A549 (cell line): ENCODE measurements around the gene P4HB. TPM values are rescaled to one million over a fixed set of nuclear protein-coding genes. Genes with fewer than 3 reads are reported as not detected.

ENCODE experiments used
- ATAC-seq, 2 experiments: fragments of 200-7000 bp in 1 of 2; fragments of >200 bp in 1 of 2; cut with Nextera tagmentation in 1 of 2; cut with Tn5 transposase in 1 of 2; 3 replicates each; pipeline versions ENCODE4 v1.8.0 to v1.9.1; 2018 to 2020; ENCODE audit warnings: mild to moderate bottlenecking in 1 of 2, moderate library complexity in 1 of 2
- CTCF ChIA-PET: fragments of 300-600 bp; sonication (Branson Sonifier 250); formaldehyde crosslinking; extraction: SDS; loops from one replicate; lab custom pipeline; 2021; ENCODE audit warnings: antibody characterized with exemption, inconsistent platforms; lab: Yijun Ruan, JAX
- POLR2A ChIA-PET: fragments of 350-600 bp; formaldehyde crosslinking; extraction: SDS; loops from one replicate; lab custom pipeline; 2021; ENCODE audit warnings: antibody characterized with exemption, inconsistent platforms; lab: Yijun Ruan, JAX
- DNase-seq, 2 experiments: peaks; one replicate each; pipeline versions ENCODE4 v3.0.0 to v3.0.0-alpha.2; 2011 to 2016; ENCODE audit warnings: low read depth in 1 of 2, low spot score in 1 of 2
- FAIRE-seq: peaks from 2 replicates; lab custom pipeline; 2011; peaks lifted over from hg19 to GRCh38; lab: Jason Lieb, UNC
- H3K27ac ChIP-seq, 2 experiments: fragments of >200 bp; sonication (Bioruptor Twin); formaldehyde crosslinking; 3 replicates each; pipeline ENCODE4 v1.5.1; 2016 to 2017
- H3K4me1 ChIP-seq: fragments of >200 bp; sonication (Bioruptor Twin); formaldehyde crosslinking; 3 replicates; pipeline ENCODE4 v1.6.1; 2016
- H3K4me2 ChIP-seq: fragments of >200 bp; sonication (Bioruptor Twin); formaldehyde crosslinking; 3 replicates; pipeline ENCODE4 v1.6.1; 2016
- H3K4me3 ChIP-seq: fragments of >200 bp; sonication (Bioruptor Twin); formaldehyde crosslinking; 3 replicates; pipeline ENCODE4 v1.5.1; 2016
- H3K9me3 ChIP-seq: fragments of >200 bp; sonication (Bioruptor Twin); formaldehyde crosslinking; 3 replicates; pipeline ENCODE4 v1.6.1; 2016
- BHLHE40 ChIP-seq: IDR thresholded peaks from 2 replicates; pipeline ENCODE4 v1.6.1; 2012; ENCODE audit warnings: low read depth, low read length, inconsistent platforms
- CEBPB ChIP-seq, 2 experiments: fragments of >200 bp in 1 of 2; sonication (Bioruptor Twin) in 1 of 2; formaldehyde crosslinking in 1 of 2; IDR thresholded peaks; 2 replicates each; pipeline ENCODE4 v1.6.1; 2012 to 2016
- E2F6 ChIP-seq: IDR thresholded peaks from 2 replicates; pipeline ENCODE4 v1.6.1; 2012; ENCODE audit warnings: low read depth, borderline replicate concordance
- EHF ChIP-seq: fragments of 250-450 bp; sonication (Bioruptor Pico); IDR thresholded peaks from 2 replicates; pipeline ENCODE4 v1.5.0; 2020; ENCODE audit warnings: mild to moderate bottlenecking
- EHMT2 ChIP-seq: fragments of 200-600 bp; sonication (generic); IDR thresholded peaks from 2 replicates; pipeline ENCODE4 v1.6.1; 2016; ENCODE audit warnings: antibody characterized with exemption, low read depth, mild to moderate bottlenecking, moderate library complexity
- ELK1 ChIP-seq: fragments of 150-350 bp; IDR thresholded peaks from 2 replicates; pipeline ENCODE4 v1.6.1; 2014; ENCODE audit warnings: low read depth, mild to moderate bottlenecking, low read length
- EP300 ChIP-seq, 2 experiments: fragments of >200 bp; sonication (Bioruptor Twin); formaldehyde crosslinking; IDR thresholded peaks; 2 replicates in 1 of 2; 3 replicates in 1 of 2; pipeline ENCODE4 v1.6.1; 2016 to 2017
- HES2 ChIP-seq: fragments of >200 bp; sonication (Bioruptor Twin); formaldehyde crosslinking; IDR thresholded peaks from 2 replicates; pipeline ENCODE4 v1.6.1; 2016
- HMGXB4 ChIP-seq: fragments of 250-450 bp; sonication (Bioruptor Pico); IDR thresholded peaks from 2 replicates; pipeline ENCODE4 v1.5.0; 2021; ENCODE audit warnings: mild to moderate bottlenecking, moderate library complexity, borderline replicate concordance
- HOXB13 ChIP-seq: fragments of 250-450 bp; sonication (Bioruptor Pico); IDR thresholded peaks from 2 replicates; pipeline ENCODE4 v1.5.0; 2020; ENCODE audit warnings: low read depth, mild to moderate bottlenecking, moderate library complexity
- KDM1A ChIP-seq: fragments of 200-600 bp; sonication (generic); IDR thresholded peaks from 2 replicates; pipeline ENCODE4 v1.6.1; 2016; ENCODE audit warnings: low read depth, mild to moderate bottlenecking
- MYC ChIP-seq: IDR thresholded peaks from 2 replicates; pipeline ENCODE4 v1.6.1; 2012; ENCODE audit warnings: mild to moderate bottlenecking, inconsistent platforms, low read length, improper control_type of control experiment, borderline replicate concordance
- NFE2L2 ChIP-seq: fragments of 150-350 bp; conservative IDR thresholded peaks from 2 replicates; pipeline ENCODE4 v1.6.1; 2014; ENCODE audit warnings: low read length
- POLR2AphosphoS2 ChIP-seq: conservative IDR thresholded peaks from 2 replicates; pipeline ENCODE4 v1.6.1; 2012; ENCODE audit warnings: low read length, improper control_type of control experiment, inconsistent platforms
- RAD21 ChIP-seq, 2 experiments: fragments of >200 bp in 1 of 2; sonication (Bioruptor Twin) in 1 of 2; formaldehyde crosslinking in 1 of 2; IDR thresholded peaks in 1 of 2; conservative IDR thresholded peaks in 1 of 2; 2 replicates in 1 of 2; 3 replicates in 1 of 2; pipeline ENCODE4 v1.6.1; 2012 to 2018; ENCODE audit warnings: inconsistent platforms in 1 of 2
- REST ChIP-seq: fragments of 200-600 bp; sonication (generic); IDR thresholded peaks from 2 replicates; pipeline ENCODE4 v1.6.1; 2016; ENCODE audit warnings: antibody characterized with exemption, mild to moderate bottlenecking, moderate library complexity
- RFX5 ChIP-seq: fragments of 450-650 bp; IDR thresholded peaks from 2 replicates; pipeline ENCODE4 v1.7.1; 2014; ENCODE audit warnings: antibody characterized with exemption, mild to moderate bottlenecking, moderate library complexity
- TFCP2L1 ChIP-seq: fragments of 250-450 bp; sonication (Bioruptor Pico); IDR thresholded peaks from 2 replicates; pipeline ENCODE4 v1.5.0; 2021; ENCODE audit warnings: mild to moderate bottlenecking
- USF2 ChIP-seq: fragments of 450-650 bp; IDR thresholded peaks from 2 replicates; pipeline ENCODE4 v1.6.1; 2014; ENCODE audit warnings: antibody characterized with exemption
- ZC3H11A ChIP-seq: fragments of 450-650 bp; IDR thresholded peaks from 2 replicates; pipeline ENCODE4 v1.6.1; 2014; ENCODE audit warnings: antibody characterized with exemption, mild to moderate bottlenecking
- ZNF302 ChIP-seq: fragments of 250-450 bp; sonication (Bioruptor Pico); IDR thresholded peaks from 2 replicates; pipeline ENCODE4 v1.9.0; 2021; ENCODE audit warnings: inconsistent platforms, mild to moderate bottlenecking, moderate library complexity
- WGBS: methylation state at CpG from one replicate; pipeline ENCODE4 v1.1.6; 2017; ENCODE audit errors: missing lambda C conversion rate; 5-methylcytosine and 5-hydroxymethylcytosine counted together
- polyA plus RNA-seq, 4 experiments: library from polyadenylated mRNA; depleted of rRNA in 3 of 4; stranded (reverse); fragments of >200 nt; fragmentation: RNase III in 1 of 4; extraction: RNeasy Plus Mini Kit Qiagen cat#74134 plus additional on column Dnase treatment in 1 of 4; gene quantifications; 2 replicates in 3 of 4; 3 replicates in 1 of 4; pipeline ENCODE4 v1.2.3, GENCODE V29; 2011 to 2017

Gene P4HB
- polyA plus RNA-seq, 2 of the 4 experiments (the other 2 are of a cell fraction), result 102 to 622 TPM

- TF ChIP-seq E2F6 (no peak), EHF (CRISPR knock-in tag) (no peak)
Measured at GRCh38 chr17:81895400-81895799, 35.1 kb upstream of the P4HB start (continued).

- TF ChIP-seq RAD21 (conservative IDR thresholded peaks at IDR 0.05 in 1 of 2, IDR thresholded peaks at IDR 0.05 in 1 of 2) (no peak), HES2 (no peak), EP300 (IDR thresholded peaks at IDR 0.05) (no peak), EHMT2 (no peak), ELK1 (no peak), NFE2L2 (no peak), ZC3H11A (no peak), HMGXB4 (CRISPR knock-in tag) (no peak), TFCP2L1 (CRISPR knock-in tag) (no peak), BHLHE40 (no peak), POLR2AphosphoS2 (no peak), RFX5 (no peak), CEBPB (IDR thresholded peaks at IDR 0.05) (no peak), HOXB13 (no peak), ZNF302 (CRISPR knock-in tag) (no peak), KDM1A (no peak), USF2 (no peak), REST (no peak), MYC (no peak)
- FAIRE-seq (no peak), DNase-seq (no peak), ATAC-seq (peak in 1 of 2 experiments; percentile 11; a peak in 2 of 6 replicates)
- POLR2A ChIA-PET, result no interaction called here
- peak overlapping the region; percentile 99 for H3K4me2 ChIP-seq
- H3K9me3 ChIP-seq, result no peaks in the 10 kb centered on the region
- H3K4me3 ChIP-seq, result peak overlapping the region; percentile 90
- CTCF ChIA-PET, result interaction anchor here (1.1 to 2.4 kb wide), 3 partner anchors 22 to 37 kb away, joined by 3 to 9 read pairs (median 7); partner anchors contain the start of gene MAFG
- peak overlapping the region; percentile 94 to 98 for H3K27ac ChIP-seq
- peaks cover 26% of the 10 kb centered on the region for H3K4me1 ChIP-seq
- WGBS, result 2% methylated on average over 26 of the region's 40 CpGs
Measured at GRCh38 chr17:81891303-81891552, 30.9 kb upstream of the P4HB start.
